SW480 (cell line): Measurements from ENCODE around the gene ZGPAT.

ENCODE experiments used
- DNase-seq: peaks from one replicate; pipeline ENCODE4 v3.0.0-alpha.2; 2016; ENCODE audit warnings: low spot score

Gene ZGPAT

DNA sequence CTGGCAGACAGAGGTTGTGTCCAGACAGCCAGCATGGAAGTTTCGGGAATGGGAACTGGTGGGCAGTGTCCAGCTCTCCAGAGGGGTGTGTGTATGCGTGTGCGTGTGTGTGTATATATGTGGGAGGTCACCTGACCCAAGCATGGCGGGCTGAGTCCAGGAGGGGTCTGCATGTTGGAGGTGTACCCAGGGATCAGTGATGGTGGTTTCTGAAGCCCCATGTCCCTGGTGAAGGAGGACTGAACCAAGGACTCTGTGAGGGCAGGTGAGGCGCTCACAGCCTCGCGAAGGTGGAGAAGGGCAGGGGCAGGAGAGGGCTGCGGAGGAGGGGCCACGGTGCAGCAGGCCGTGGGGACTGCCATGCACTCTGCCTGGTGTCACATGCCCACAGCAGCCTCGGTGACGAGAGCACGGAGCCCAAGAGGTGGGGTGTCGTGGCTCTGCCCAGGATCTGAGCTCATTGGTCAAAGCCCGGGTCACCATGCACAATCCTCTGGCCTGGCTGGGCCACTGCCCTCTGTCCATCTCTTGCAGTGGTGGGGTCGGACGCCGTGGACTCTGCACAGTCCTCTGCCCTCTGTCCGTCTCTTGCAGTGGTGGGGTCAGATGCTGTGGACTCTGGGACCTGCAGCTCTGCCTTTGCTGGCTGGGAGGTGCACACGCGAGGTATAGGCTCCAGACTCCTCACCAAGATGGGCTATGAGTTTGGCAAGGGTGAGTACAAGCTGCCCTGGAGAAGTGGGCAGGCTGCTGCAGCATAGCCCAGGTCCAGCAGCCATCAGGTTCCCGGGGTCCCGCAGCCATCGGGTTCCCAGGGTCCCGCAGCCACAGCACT lies 26.5 kb downstream of the ZGPAT start:
- DNase-seq: no peak

DNA sequence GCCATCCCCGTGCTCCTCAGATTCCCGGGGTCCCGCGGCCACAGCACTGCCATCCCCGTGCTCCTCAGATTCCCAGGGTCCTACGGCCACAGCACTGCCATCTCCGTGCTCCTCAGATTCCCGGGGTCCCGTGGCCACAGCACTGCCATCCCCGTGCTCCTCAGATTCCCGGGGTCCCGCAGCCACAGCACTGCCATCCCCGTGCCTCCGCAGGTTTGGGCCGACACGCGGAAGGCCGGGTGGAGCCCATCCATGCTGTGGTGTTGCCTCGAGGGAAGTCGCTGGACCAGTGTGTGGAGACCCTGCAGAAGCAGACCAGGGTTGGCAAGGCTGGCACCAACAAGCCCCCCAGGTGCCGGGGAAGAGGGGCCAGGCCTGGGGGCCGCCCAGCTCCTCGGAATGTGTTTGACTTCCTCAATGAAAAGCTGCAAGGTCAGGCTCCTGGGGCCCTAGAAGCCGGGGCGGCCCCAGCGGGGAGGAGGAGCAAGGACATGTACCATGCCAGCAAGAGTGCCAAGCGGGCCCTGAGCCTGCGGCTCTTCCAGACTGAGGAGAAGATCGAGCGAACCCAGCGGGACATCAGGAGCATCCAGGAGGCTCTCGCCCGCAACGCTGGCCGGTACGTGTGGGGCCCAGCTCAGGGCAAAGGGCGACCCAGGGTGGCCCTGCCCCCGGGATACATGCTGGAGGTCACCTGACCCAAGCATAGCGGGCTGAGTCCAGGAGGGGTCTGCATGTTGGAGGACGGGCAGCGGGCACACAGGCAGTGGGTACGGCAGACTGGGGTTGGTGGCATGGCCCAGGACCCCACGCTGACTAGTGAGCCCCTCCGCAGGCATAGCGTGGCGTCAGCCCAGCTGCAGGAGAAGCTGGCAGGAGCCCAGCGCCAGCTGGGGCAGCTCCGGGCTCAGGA lies 27.4 kb downstream of the ZGPAT start:
- no peak for DNase-seq

DNA sequence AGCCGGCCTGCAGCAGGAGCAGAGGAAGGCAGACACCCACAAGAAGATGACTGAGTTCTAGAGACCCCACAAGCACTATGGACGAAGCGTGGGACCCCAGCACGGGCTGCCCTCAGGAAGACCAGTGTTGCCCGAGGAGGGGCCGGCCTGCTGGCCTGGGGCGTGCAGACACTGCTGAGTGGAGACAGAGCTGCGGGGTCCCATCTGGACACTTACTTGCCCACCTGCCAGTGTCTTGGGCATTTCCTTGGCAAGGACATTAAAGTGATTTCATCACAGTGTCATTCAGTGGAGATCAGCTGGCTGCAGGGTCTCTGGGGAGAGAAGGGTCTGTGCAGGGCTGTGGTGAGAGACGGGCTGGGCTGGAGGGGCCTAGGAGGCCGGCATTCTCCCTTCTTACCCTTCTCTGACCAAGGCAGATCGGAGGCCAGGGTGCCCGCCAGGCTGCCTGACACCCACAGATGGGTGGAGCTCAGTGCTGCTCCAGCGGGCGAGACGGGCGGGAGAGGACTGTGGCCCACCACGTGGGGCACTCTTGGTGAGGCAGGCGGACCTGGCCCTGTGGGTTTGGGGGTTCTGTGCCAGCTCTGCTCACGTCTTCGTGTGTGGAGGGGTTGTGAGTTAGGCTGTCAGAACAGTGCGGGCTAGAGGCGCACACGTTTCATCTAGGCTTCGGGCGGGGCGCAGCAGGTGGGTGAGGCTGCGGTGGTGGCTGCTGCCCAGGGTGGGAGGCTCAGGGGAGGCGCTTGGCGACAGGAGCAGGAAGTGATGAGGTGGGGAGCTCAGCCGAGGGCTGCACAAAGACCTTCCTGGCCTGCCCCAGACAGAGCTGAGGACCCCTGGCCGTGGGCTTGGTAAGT lies 28.2 kb downstream of the ZGPAT start, which contains the start of gene LIME1:
Gene LIME1 (plus strand): TSS at position 806 of the 860 bp plus-strand sequence. CDS start 886 bp downstream, outside the sequence.
- peak; percentile 90 for DNase-seq

DNA sequence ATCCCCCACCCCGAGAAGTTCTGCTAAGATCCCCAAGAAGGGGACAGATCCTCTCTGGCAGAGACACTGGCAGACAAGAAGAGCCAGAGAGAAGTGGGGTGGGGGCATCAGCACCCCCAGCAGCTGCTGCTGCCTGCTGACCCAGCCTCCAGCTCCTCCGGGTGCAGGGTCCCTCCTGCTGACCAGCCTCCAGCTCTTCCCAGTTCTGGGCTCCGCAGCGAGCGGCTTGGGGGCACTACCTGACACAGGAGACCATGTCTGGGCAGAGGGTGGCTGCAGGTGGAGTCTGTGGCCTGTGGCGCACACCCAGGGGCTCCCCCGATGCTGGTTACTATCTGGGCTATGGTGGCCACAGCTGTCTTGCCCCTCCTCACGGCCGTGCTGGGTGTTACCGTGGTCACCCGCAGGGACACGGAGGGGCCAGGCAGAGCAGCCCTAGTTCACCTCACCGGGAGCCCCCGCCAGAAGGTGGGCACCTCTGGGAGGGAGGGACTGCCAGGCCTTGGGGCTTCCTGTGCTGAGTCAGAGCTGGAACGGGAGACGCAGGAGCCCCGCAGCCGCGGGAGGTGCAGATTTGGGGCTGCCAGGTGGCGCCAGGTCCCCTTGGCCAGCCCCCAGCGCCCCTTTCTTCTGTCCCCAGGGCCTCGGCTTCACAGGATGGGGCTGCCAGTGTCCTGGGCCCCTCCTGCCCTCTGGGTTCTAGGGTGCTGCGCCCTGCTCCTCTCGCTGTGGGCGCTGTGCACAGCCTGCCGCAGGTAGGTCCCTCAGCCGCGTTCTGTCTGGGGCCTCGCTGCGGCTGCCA lies 29.3 kb downstream of the ZGPAT start:
- peak; percentile 72 for DNase-seq

DNA sequence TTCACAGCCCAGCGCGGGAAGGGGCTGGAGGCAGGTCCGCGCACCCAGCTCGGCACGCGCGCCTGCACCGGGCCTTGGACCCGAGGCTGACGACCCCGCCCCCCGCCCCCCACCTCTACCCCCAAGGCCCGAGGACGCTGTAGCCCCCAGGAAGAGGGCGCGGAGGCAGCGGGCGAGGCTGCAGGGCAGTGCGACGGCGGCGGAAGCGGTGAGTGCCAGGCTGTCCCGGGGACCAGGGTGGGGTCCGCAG lies 29.8 kb downstream of the ZGPAT start:
- DNase-seq: no peak

DNA sequence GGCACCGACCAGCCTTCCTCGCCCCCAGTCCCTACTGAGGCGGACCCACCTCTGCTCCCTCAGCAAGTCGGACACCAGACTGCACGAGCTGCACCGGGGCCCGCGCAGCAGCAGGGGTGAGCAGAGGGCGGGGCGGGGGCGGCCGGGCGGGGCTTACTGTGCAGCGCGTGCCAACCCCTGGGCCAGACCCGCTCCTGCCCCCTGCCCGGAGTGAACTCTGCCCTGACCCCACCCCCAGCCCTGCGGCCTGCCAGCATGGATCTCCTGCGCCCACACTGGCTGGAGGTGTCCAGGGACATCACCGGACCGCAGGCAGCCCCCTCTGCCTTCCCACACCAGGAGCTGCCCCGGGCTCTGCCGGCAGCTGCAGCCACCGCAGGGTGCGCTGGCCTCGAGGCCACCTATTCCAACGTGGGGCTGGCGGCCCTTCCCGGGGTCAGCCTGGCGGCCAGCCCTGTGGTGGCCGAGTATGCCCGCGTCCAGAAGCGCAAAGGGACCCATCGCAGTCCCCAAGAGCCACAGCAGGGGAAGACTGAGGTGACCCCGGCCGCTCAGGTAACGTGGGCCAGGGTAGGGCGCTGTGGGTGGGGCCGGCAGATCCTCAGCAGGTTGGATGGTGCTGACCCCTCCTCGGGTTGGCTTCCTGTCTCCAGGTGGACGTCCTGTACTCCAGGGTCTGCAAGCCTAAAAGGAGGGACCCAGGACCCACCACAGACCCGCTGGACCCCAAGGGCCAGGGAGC lies 30.3 kb downstream of the ZGPAT start:
- peak; percentile 37 for DNase-seq

DNA sequence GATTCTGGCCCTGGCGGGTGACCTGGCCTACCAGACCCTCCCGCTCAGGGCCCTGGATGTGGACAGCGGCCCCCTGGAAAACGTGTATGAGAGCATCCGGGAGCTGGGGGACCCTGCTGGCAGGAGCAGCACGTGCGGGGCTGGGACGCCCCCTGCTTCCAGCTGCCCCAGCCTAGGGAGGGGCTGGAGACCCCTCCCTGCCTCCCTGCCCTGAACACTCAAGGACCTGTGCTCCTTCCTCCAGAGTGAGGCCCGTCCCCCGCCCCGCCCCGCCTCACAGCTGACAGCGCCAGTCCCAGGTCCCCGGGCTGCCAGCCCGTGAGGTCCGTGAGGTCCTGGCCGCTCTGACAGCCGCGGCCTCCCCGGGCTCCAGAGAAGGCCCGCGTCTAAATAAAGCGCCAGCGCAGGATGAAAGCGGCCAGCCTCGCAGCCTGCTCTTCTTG lies 30.9 kb downstream of the ZGPAT start:
- peak; percentile 68 for DNase-seq

DNA sequence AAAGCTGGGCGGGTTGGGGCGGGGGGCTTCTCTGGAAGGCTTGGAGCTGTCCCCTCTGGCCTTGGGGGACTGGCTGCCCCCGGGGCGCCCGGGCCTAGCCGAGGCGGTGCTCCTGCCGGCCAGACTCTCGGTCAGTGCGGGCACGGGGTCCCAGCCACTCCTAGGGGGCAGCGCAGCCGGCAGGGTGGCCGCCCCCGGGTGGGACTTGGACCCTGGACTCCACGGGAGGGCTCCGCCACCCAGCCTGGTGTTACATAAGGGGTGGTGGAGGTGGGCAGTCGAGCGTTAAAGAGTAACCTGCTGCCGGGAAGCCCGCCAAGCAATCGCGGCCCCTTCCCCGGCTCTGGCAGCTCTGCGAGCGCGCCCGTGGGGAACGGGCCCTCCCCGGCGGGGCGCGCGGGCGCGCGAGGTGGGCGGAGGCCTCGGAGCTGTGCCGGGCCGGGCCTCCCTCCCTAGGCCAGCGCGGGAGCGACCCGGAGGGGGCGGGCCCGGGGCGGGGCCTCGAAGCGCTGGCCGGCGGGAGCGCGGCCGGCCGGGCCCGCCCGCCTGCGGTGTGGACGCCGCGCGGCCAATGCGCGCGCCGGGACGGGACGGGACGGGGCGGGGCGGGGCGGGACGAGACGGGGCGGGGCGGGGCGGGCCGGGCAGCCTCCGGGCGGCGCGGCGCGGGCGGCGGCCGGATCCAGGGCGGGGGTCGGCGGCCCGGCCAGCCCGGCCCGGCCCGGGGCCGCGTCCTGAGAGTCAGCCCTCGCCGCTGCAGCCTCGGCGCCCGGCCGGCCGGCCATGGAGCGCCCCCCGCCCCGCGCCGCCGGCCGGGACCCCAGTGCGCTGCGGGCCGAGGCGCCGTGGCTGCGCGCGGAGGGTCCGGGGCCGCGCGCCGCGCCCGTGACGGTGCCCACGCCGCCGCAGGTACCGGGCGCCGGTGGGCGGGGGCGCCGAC lies 31.6 kb downstream of the ZGPAT start, which contains the start of gene SLC2A4RG:
Gene SLC2A4RG (plus strand): TSS at position 647 of the 940 bp plus-strand sequence. CDS start 137 bp downstream, at position 784.
- DNase-seq: peak; percentile 79

DNA sequence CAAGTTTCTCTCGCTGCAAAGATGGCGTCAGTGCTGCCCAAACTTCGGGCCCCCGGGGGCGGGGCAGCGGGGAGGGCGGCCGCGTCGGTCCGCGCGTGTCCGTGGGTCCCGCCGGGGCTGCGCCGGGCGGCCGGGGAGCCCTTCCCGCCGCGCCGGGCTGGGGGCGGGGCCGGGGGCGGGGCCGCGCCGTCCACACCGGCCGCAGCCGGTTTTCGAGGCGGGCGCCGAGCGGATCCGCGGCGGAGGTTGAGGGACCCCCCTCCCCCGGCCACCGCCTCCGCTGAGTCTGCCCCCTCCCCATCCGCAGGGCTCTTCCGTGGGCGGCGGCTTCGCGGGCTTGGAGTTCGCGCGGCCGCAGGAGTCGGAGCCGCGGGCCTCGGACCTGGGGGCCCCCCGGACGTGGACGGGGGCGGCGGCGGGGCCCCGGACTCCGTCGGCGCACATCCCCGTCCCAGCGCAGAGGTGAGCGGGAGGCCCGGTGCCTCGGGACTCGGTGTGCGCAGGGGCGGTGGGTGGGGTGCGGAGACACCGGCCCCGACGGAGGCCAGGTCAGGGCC lies 32.3 kb downstream of the ZGPAT start:
- peak; percentile 31 for DNase-seq

DNA sequence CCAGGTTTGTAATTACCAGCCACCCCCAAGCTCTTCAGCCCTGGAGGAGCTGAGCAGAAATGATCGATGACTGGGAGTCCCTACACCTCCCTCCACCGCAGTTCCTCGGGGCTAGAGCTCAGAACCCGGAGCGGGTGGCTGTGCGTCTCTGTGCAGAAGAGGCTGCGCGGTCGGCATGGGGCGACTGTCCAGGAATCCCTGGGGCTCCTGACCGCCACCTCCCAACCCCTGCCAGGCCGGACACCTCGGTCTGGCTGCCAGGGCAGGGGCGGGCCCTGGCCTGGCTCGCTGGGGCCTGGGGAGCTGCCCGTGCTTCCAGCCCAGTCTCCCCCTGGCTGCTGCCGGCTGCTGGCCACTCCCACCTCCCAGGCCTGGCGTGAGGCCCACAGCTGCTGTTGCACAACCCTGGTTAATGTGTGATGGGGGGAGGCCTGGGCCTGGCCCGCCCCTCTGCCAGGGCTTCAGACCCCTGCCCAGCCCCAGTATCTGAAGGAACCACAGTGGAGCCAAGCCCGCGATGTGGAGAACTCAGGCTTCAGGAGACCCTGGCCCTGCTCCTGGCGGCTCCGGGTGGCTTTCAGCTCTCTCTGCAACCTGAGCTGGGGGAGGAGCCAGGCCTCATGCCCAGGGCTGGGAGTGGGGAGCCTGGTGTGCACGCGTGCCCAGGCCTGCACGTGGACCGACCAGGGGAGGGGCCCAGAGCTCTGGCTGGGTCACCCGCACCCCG lies 33.0 kb downstream of the ZGPAT start:
- DNase-seq: peak; percentile 86

DNA sequence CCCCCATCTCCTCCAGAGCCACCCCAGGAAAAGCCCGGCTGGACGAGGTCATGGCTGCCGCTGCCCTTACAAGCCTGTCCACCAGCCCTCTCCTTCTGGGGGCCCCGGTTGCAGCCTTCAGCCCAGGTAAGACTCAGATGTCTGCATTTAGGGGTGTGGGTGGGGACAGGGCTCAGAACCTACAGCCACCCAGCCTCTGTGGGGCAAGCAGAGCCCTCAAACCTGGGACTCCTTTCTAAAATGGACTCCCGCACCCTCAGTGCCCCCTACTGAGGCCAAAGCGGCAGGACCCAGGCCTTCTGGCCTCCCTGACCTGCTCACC lies 33.5 kb downstream of the ZGPAT start:
- DNase-seq: no peak

DNA sequence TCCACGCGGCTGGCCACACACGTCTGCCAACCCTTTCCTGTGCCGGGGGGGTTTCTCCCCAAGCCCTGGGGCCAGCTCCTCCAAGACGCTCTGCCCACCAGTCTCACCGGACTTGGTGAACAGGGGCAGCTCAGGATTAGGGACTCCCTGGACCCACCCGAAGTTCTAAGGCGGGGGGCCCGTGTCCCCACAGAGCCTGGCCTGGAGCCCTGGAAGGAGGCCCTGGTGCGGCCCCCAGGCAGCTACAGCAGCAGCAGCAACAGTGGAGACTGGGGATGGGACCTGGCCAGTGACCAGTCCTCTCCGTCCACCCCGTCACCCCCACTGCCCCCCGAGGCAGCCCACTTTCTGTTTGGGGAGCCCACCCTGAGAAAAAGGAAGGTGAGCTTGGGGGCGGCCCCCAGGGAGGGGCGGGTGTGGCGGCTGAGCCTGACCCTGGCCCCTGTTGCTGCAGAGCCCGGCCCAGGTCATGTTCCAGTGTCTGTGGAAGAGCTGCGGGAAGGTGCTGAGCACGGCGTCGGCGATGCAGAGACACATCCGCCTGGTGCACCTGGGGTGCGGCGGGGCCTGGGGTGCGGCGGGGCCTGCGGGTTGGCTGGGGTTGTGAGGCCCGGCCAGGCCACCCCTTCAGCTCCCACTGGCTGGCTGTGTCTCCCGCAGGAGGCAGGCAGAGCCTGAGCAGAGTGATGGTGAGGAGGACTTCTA lies 34.0 kb downstream of the ZGPAT start:
- no peak for DNase-seq

DNA sequence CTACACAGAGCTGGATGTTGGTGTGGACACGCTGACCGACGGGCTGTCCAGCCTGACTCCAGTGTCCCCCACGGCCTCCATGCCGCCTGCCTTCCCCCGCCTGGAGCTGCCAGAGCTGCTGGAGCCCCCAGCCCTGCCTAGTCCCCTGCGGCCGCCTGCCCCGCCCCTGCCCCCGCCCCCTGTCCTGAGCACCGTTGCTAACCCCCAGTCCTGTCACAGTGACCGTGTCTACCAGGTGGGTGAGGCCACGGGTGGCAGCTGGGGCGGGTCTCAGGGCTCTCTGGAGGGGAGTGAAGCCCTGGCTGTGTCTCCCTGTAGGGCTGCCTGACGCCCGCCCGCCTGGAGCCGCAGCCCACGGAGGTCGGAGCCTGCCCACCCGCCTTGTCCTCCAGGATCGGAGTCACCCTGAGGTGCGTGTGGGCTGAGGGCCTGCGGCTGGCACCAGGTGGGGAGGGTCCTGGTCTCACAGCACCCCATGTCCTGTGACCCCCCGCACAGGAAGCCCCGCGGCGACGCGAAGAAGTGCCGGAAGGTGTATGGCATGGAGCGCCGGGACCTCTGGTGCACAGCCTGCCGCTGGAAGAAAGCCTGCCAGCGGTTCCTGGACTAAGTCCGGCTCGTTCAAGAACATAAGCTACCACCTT lies 34.7 kb downstream of the ZGPAT start:
- no peak for DNase-seq

DNA sequence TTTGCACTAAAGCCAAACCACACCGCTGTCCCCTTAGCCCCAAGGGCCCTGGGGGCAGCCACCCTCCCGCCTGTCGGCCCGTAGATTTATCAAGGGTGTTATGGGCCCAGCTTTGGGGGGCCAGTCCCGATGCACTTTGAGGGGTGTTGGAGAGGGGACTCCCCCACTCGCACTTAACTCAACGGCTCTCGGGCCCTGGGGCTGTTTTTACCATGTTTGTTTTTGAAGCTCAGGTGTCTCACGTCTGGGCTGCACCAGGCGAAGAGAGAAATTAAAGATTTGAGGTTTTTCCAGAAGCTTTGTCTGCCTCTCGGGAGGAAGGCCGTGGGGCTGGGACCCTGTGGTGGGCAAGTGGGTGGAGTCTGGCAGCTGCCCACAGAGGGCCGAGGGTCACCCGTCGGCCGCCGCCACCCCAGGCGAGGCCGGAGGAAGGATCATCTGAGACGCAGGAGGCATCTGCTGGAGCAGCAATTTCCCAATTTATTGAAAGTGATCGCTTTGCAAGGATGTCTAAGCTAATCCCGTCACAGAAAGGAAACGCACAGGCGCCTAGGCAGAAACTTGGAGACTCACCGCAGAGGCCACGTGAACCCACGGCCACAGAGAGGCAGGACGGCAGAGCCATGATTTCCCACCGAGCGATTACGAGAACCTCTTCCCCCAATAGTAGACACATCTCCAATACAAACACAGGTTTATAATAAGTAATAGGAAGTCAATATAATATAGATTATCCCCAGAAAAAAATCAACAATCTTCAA lies 35.6 kb downstream of the ZGPAT start:
- no peak for DNase-seq

DNA sequence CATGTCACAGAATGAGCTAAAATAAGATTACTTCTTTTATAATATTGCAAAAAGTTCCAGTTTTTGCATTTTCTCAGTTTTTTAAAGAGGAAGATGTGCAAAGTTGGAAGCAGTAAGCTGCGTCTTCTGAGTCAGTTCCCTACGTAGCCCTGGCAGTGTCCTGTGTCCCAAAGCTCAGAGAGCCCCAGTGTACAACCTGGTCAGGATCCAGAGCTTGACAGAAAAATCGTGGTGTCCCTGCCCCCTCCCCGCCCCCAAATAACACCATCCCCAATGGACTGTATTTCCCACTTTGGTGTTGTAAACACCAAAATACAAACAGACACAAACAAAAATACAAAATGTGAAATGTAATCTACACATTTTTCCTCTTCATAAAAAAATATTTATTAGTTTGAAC lies 36.3 kb downstream of the ZGPAT start:
- no peak for DNase-seq

DNA sequence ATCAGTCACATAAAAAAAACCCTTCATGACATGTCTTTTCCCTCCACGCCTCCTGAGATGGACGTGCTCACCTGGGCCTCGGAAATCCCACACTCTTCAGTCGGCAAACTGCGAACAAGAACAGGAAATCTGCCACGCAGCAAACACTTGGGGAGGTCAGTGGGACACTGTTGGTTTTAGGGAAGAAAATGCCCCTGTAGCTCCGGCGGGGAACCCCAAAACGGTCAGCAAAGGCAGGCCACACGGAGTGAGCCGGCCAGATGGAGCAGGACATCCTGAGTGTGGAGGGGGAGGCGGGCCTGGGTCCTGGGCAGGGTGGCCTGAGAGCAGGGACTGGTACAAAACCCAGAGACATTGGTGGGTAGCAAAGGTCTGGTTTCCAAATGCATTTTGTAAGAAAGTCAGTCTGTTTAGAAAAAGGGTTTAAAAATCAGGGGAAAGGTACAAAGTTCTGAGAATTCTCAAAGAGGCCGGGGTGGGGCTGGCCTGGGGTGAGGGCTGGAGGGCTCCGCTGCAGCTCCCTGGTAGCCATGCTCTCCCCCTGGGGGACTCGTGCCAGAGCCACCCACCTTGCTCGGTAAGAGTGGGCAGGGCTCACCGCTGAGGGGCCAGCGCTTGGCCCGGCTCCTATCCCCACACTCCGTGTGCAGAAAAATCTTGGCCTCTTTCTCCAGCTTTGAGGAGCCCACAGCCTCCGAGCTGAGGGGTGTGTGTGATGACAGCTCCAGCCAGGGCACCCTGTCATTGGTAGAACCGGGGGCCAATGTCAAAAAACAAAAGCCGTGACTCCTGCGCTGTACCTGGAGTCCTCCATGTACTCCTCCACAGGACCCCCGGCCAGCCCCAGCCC lies 37.0 kb downstream of the ZGPAT start:
- no peak for DNase-seq
